ENCODE data around the gene ZNF622.

Gene ZNF622

GRCh38 chr5:16465544-16466432, at the start of gene ZNF622:
Gene ZNF622, minus strand, starts transcription at chr5:16465800. Its CDS starts 135 bp downstream, at chr5:16465665.
- DNase-seq (ENCODE audit: low read depth): peak; percentile 59
- peak within 1 kb of the TSS; percentile 84 for H3K4me3 ChIP-seq (ENCODE audit: low read depth, low read length)

GRCh38 chr5:16510098-16510497, 44.5 kb upstream of the ZNF622 start:
- no peak for DNase-seq (ENCODE audit: low read depth)
- no peak overlapping the region for H3K4me3 ChIP-seq (ENCODE audit: low read depth, low read length)

- no peak overlapping the region for H3K4me3 ChIP-seq (ENCODE audit: low read depth, low read length)
- DNase-seq (ENCODE audit: low read depth): no peak
These were observed 43.3 kb upstream of the ZNF622 start for GRCh38 chr5:16508730-16509531.

GRCh38 chr5:16507716-16508115, 42.1 kb upstream of the ZNF622 start:
- no peak overlapping the region for H3K4me3 ChIP-seq (ENCODE audit: low read depth, low read length)
- no peak for DNase-seq (ENCODE audit: low read depth)

- DNase-seq (ENCODE audit: low read depth): no peak
- no peak overlapping the region for H3K4me3 ChIP-seq (ENCODE audit: low read depth, low read length)
These were observed 40.3 kb upstream of the ZNF622 start for GRCh38 chr5:16505904-16506303.

- H3K4me3 ChIP-seq (ENCODE audit: low read depth, low read length): no peak overlapping the region
- no peak for DNase-seq (ENCODE audit: low read depth)
These were observed 39.7 kb upstream of the ZNF622 start for GRCh38 chr5:16505140-16505891.

GRCh38 chr5:16504571-16504970, 39.0 kb upstream of the ZNF622 start:
- no peak overlapping the region for H3K4me3 ChIP-seq (ENCODE audit: low read depth, low read length)
- DNase-seq (ENCODE audit: low read depth): no peak

GRCh38 chr5:16502866-16503265, 37.3 kb upstream of the ZNF622 start:
- H3K4me3 ChIP-seq (ENCODE audit: low read depth, low read length): no peak overlapping the region
- no peak for DNase-seq (ENCODE audit: low read depth)

GRCh38 chr5:16500024-16500423, 34.4 kb upstream of the ZNF622 start:
- no peak for DNase-seq (ENCODE audit: low read depth)

GRCh38 chr5:16497546-16497945, 31.9 kb upstream of the ZNF622 start:
- DNase-seq (ENCODE audit: low read depth): no peak
- no peak overlapping the region for H3K4me3 ChIP-seq (ENCODE audit: low read depth, low read length)

More at GRCh38 chr5:16500024-16500423, 34.4 kb upstream of the ZNF622 start:
- H3K4me3 ChIP-seq (ENCODE audit: low read depth, low read length): no peak overlapping the region

- DNase-seq (ENCODE audit: low read depth): no peak
- no peak overlapping the region for H3K4me3 ChIP-seq (ENCODE audit: low read depth, low read length)
These were observed 27.7 kb upstream of the ZNF622 start for GRCh38 chr5:16493261-16493660.

- H3K4me3 ChIP-seq (ENCODE audit: low read depth, low read length): no peak overlapping the region
- peak; percentile 51 for DNase-seq (ENCODE audit: low read depth)
These were observed 27.0 kb upstream of the ZNF622 start for GRCh38 chr5:16492398-16493140.

- H3K4me3 ChIP-seq (ENCODE audit: low read depth, low read length): no peak overlapping the region
- no peak for DNase-seq (ENCODE audit: low read depth)
These were observed 25.3 kb upstream of the ZNF622 start for GRCh38 chr5:16490911-16491310.

GRCh38 chr5:16489322-16489791, 23.8 kb upstream of the ZNF622 start:
- no peak for DNase-seq (ENCODE audit: low read depth)
- H3K4me3 ChIP-seq (ENCODE audit: low read depth, low read length): no peak overlapping the region

GRCh38 chr5:16487456-16487855, 21.9 kb upstream of the ZNF622 start:
- H3K4me3 ChIP-seq (ENCODE audit: low read depth, low read length): no peak overlapping the region
- no peak for DNase-seq (ENCODE audit: low read depth)

- no peak for DNase-seq (ENCODE audit: low read depth)
- no peak overlapping the region for H3K4me3 ChIP-seq (ENCODE audit: low read depth, low read length)
These were observed 21.1 kb upstream of the ZNF622 start for GRCh38 chr5:16486711-16487111.

GRCh38 chr5:16485656-16486055, 20.1 kb upstream of the ZNF622 start:
- DNase-seq (ENCODE audit: low read depth): no peak

GRCh38 chr5:16484081-16484480, 18.5 kb upstream of the ZNF622 start:
- H3K4me3 ChIP-seq (ENCODE audit: low read depth, low read length): no peak overlapping the region
- no peak for DNase-seq (ENCODE audit: low read depth)

More at GRCh38 chr5:16485656-16486055, 20.1 kb upstream of the ZNF622 start:
- H3K4me3 ChIP-seq (ENCODE audit: low read depth, low read length): no peak overlapping the region

GRCh38 chr5:16483361-16483760, 17.8 kb upstream of the ZNF622 start:
- DNase-seq (ENCODE audit: low read depth): no peak
- H3K4me3 ChIP-seq (ENCODE audit: low read depth, low read length): no peak overlapping the region
